Activated naive CD8-positive, alpha-beta T cell treated with anti-CD3 and anti-CD28 coated beads, Interleukin-2, amount 50 U/mL, for 24 hours (primary cell): ENCODE measurements around the gene ANK3.
A peak's percentile ranks its signal among the peaks of the same experiment; 100 is the strongest.

Experiments
- ATAC-seq: fragments of 150-1000 bp; cut with Tn5 transposase; one replicate; pipeline ENCODE4 v1.10.0; 2021
- DNase-seq: peaks from one replicate; pipeline ENCODE4 v3.0.0; 2021
- H3K27ac Mint-ChIP-seq: one replicate; pipeline ENCODE4 v1.8.0; 2021; ENCODE audit warnings: mild to moderate bottlenecking, mixed read lengths
- H3K27me3 Mint-ChIP-seq: one replicate; pipeline ENCODE4 v1.8.0; 2021; ENCODE audit warnings: mixed read lengths
- H3K36me3 Mint-ChIP-seq: one replicate; pipeline ENCODE4 v1.8.0; 2021; ENCODE audit warnings: low read depth, mixed read lengths
- H3K4me1 Mint-ChIP-seq: one replicate; pipeline ENCODE4 v1.8.0; 2021; ENCODE audit warnings: mixed read lengths
- H3K4me3 Mint-ChIP-seq: one replicate; pipeline ENCODE4 v1.8.0; 2021; ENCODE audit warnings: mild to moderate bottlenecking, moderate library complexity, mixed read lengths
- H3K9me3 Mint-ChIP-seq: one replicate; pipeline ENCODE4 v1.8.0; 2021; ENCODE audit warnings: mixed read lengths

ANK3 gene

DNA sequence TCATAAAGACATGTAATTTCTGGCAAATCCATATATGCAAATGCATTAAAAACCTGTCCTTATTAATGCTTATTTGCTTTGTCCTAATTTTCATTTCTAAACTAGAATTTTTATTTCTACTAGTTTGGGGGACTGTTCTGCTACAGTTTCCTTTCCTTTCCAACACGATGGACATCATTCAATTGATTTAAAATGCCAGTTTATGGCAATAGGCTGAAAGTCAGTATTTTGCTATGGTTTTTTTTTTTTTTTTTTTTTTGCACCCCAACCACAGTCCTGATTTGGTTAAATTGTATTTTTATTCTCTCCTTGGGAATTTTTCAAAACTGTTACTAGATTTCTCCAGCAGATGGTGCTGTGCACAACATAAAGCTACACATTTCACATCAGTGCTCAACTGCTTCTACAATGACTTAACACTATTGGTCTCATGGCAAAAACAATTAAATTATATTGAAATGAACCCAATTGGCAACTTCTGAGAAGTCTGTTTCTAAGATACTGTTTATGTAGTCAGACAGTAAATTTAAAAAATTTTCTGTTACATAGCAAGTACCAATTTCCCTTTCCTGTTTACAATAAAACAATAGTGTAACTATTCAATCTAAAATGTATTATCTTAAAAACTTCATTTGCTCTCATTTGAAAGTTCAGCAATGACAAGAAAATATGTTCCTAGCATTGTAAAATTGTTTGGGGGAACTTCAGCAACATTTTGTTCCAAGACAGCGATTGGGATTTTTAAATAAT, 289.5 kb downstream of the ANK3 start:
- H3K9me3 Mint-ChIP-seq = no peaks in the 10 kb centered on the region
- H3K36me3 Mint-ChIP-seq = no peaks in the 10 kb centered on the region
- H3K4me3 Mint-ChIP-seq = no peak overlapping the region
- ATAC-seq (no peak), DNase-seq (no peak)
- H3K27ac Mint-ChIP-seq = no peak overlapping the region
- H3K27me3 Mint-ChIP-seq = peaks cover 2% of the 10 kb centered on the region
- no peaks in the 10 kb centered on the region for H3K4me1 Mint-ChIP-seq

DNA sequence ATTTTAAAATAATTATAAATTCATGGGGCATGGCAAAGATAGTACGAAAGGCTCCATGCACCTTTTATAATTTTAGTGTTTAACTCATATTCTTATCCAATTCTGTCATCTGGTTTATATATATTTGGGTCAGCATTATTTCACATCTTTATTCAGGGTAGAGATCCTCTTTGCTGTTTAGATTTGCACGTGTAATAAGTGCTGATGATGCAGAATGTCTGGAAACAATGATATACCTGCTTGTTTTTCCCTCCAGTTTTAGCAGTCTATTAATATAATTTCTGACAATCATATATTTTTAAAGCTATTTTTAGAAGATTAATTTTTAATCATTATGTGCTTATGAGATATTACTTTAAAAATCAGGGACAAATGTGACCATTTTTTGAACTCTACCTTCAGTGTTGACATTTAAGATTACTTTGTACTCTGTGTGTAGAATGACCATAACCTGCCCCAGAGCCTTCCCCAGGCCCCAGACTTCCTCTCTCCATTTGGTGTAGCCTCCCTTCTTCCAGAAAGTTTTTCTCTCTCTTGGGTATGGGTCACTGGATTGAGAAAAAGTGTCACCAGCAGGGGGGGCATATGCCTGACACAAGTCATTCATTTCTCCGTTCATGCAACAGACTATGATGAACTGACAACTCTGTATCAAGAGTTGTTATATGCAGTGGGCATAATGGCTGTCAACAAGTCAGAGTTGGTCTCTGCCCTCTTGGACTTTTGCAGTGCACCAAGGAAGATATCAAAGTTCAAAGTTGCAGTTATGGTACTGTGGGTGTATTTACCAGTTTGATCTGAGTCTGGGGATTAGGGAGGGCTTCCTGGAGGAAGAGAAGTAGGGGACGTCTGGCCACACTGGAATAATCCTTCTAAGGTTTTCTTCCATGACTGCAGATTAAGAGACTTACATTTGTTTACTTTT, 290.7 kb downstream of the ANK3 start:
- H3K36me3 Mint-ChIP-seq = no peaks in the 10 kb centered on the region
- DNase-seq = no peak
- no peak overlapping the region for H3K4me3 Mint-ChIP-seq
- H3K27ac Mint-ChIP-seq = no peak overlapping the region
- no peaks in the 10 kb centered on the region for H3K4me1 Mint-ChIP-seq
- ATAC-seq = no peak
- H3K9me3 Mint-ChIP-seq = no peaks in the 10 kb centered on the region
- peaks cover 2% of the 10 kb centered on the region for H3K27me3 Mint-ChIP-seq

DNA sequence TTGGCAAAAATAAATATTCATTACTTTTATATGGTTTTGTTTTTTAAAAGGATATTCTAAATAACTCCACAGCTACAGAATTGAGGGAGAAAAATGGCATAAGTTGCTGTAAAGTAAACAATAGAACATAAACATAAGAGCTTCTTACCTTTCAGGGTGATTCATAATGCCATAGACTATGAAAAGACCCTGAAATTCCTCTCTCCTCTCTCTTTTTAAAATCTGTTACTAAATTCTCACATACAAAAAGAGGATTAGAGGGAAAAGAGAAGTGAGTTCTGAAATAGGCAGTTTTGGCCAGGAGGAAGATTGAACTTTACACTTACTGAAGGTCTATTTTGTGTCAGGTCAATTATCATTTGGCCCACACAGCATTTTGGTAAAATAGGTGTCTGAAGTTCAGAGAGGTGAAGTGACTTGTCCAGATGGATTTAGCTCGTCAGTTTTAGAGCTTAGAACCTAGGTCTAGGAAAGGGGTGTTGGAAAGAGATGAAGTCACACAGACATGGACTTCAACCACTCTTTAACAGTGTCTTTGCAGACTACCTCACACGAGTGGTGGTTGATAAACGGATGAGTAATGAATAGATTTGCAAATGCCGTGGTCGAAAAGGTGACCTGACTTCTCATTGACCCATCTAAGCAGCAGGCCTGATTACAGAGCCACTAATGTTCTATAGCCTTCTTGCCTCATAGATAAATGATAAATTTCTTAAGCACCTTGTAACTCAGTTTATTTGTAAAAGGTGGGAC, 292.7 kb downstream of the ANK3 start:
- Mint-ChIP-seq H3K27ac (no peak overlapping the region), H3K9me3 (no peaks in the 10 kb centered on the region)

DNA sequence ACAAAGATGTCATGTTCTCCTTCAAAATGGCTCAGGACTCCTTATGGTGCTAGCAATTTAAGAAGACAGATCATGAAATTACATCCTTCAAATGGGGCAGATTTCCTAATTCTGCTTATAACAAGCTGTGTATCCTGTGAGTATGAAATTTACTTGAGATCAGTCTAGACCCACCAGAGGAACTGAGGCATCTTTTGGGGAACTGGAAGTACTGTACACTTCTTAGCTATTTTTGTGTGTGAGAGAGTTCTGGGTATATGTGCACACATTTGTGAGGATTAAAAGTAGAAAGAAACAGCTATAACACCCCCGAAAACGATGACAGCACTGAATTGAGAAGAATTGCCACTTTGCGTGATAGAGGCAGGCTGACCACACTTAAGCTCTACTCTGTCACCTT, 296.4 kb downstream of the ANK3 start:
- ATAC-seq (peak; percentile 24), DNase-seq (no peak)
- Mint-ChIP-seq H3K4me3 (no peak overlapping the region), H3K36me3 (no peaks in the 10 kb centered on the region), H3K27me3 (no peaks in the 10 kb centered on the region), H3K4me1 (no peaks in the 10 kb centered on the region), H3K9me3 (no peaks in the 10 kb centered on the region), H3K27ac (no peak overlapping the region)

More for the DNA sequence above, 292.7 kb downstream of the ANK3 start:
- H3K27me3 Mint-ChIP-seq = peaks cover 2% of the 10 kb centered on the region
- H3K4me1 Mint-ChIP-seq = no peaks in the 10 kb centered on the region
- ATAC-seq = no peak
- no peaks in the 10 kb centered on the region for H3K36me3 Mint-ChIP-seq
- DNase-seq = no peak
- no peak overlapping the region for H3K4me3 Mint-ChIP-seq

DNA sequence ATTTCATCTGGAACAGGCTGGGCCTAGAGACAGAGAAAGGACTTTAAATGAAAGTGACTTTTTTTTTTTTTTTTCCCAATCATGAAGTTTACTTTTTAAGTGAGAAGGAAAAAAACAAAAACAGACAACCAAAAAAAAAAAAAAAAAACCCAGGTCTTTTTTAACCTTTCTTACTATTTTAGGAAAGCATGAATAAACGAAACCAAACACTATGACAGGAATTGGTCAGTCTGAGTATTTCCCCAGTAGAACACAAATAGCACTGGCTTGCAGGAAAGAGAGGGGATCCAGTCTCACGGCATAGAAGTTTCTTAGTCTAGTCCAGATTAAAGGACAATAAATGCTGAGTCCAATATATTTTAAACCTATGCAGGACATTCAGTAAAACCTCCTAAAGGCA, 302.8 kb downstream of the ANK3 start:
- no peak overlapping the region for H3K27ac Mint-ChIP-seq

DNA sequence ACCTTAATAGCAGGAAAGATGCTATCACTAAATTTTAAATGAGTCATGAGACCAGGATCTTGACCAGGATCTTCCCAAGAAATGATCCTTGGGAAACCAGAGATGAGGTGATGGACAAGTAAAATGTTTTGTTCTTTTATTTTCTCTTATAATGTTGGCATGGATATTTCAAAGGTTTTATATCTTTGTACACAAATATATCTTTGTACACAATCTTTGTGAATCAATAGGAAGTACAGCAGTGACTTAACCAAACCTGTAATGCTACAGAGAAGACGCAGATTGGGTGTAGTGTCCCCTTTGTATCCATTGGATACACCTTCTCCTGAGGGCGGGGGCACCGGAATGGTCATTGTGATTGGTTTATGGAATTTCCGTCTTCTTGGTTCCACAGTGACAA, 303.3 kb downstream of the ANK3 start:
- Mint-ChIP-seq H3K27ac (no peak overlapping the region), H3K27me3 (no peaks in the 10 kb centered on the region), H3K9me3 (no peaks in the 10 kb centered on the region), H3K4me1 (no peaks in the 10 kb centered on the region), H3K4me3 (no peak overlapping the region), H3K36me3 (no peaks in the 10 kb centered on the region)
- no peak for DNase-seq
- ATAC-seq = no peak

More for the DNA sequence above, 302.8 kb downstream of the ANK3 start:
- H3K4me1 Mint-ChIP-seq = no peaks in the 10 kb centered on the region
- no peaks in the 10 kb centered on the region for H3K27me3 Mint-ChIP-seq
- DNase-seq (no peak), ATAC-seq (no peak)
- H3K36me3 Mint-ChIP-seq = no peaks in the 10 kb centered on the region
- H3K9me3 Mint-ChIP-seq = no peaks in the 10 kb centered on the region
- no peak overlapping the region for H3K4me3 Mint-ChIP-seq

DNA sequence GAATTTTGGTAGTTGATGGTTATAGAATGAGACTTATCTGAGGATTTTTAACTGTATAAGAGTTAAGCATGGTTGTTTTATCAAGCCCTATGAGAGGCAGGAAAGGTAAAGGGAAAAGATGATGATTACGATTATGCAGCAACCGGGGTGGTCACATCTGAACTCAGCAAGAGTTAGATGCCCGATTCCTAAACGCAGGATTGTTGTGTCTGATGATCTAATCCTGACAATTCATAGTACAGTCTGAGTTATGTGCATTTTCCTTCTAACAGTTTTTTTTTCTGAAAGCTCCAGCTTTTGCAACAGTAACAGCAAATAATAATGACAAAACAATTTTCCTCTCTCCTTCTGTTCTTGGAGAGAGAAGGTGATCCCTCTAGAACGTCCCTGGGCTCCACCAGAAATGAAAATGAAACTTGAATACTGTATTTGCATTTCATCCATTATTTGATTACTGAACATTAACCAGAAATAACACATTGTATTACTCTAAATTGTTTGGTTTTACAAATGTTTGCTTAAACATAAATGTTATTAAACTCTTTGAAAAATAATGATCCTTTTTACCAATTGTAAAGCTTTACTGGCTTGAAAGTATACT, 306.8 kb downstream of the ANK3 start:
- Mint-ChIP-seq H3K4me3 (no peak overlapping the region), H3K4me1 (no peaks in the 10 kb centered on the region), H3K36me3 (no peaks in the 10 kb centered on the region), H3K9me3 (no peaks in the 10 kb centered on the region), H3K27me3 (no peaks in the 10 kb centered on the region), H3K27ac (no peak overlapping the region)
- ATAC-seq = no peak
- DNase-seq = no peak

DNA sequence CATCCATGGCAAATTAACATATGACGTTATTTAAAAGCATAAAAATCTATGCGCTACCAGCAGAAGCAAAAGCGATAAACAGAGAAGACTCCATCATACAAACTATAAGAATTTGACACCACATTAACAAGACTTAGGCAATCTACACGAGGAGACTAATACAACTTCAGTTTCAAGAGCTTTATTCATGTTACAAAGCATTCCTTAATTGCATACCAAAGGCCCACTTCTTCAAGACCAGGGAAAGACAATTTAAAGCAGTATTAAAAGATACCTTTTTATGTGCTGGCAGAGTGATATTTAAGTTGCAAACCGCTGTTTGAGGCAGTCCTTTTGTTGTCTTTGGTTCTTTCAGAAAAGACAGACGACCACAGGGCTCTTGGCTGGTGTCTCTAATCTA, 307.3 kb downstream of the ANK3 start:
- Mint-ChIP-seq H3K4me3 (no peak overlapping the region), H3K9me3 (no peaks in the 10 kb centered on the region), H3K36me3 (no peaks in the 10 kb centered on the region), H3K4me1 (no peaks in the 10 kb centered on the region), H3K27ac (no peak overlapping the region), H3K27me3 (no peaks in the 10 kb centered on the region)
- ATAC-seq = no peak
- no peak for DNase-seq

DNA sequence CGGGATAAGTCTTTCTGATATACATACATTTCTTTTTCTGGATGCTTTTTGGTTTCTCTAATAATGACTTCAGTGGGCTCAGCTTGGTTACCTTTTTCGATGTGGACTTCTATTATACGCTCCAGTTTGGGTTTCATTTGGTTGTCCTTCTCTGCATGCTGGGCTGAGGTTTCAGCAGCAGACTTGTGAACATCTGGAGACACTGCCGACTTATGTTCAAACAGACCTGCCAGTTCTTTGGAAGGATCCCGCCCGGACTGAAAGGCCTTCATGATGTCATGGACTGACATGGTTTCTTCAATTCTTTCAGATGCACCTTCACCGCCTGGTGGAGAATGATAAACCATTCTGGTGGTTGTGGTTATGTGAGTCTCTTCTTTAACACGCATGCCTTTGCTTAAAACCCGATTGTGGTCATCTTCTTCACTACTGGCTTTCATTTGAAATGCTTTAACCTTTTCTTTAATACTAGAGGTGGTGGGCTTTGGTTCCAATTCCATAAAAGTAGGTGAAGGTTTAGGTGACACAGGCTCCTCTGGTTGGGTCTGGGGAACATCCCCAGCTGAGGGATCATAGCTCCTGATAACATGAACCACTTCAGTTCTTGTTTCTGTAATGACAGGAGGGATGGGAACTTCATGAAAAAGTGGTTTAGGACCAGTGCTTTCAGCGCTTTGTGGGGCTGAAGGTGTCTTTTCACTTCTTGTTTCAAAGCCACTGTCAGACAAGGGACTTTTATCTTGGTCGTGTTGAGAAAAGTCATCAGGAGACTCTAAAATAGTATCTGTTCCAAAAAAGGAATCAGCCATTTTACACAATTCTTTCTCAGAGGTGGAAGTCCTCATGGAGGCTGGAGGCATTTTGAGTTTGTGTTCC, 315.7 kb downstream of the ANK3 start:
- Mint-ChIP-seq H3K9me3 (no peaks in the 10 kb centered on the region), H3K4me3 (no peak overlapping the region), H3K36me3 (no peaks in the 10 kb centered on the region), H3K27me3 (peaks cover 2% of the 10 kb centered on the region), H3K4me1 (no peaks in the 10 kb centered on the region), H3K27ac (no peak overlapping the region)
- peak; percentile 20 for ATAC-seq
- no peak for DNase-seq

DNA sequence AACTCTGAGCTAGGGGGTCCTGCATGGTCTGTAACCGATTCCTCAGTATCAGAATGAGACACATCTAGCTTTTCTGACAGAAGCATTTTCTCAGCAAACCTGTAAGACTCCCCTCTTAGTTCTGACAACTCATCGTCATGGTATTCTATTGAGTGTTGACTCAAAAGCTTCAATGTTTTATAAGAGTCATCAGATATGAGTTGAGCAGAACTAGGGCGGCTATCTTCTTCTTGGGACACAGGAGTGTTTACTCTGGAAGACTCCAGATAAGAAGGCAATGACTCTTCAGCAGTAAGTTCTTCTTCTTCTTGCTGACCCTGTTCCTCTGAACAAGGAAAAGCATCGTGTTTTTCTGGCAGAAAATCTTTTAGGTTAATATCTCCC, 316.3 kb downstream of the ANK3 start:
- peaks cover 2% of the 10 kb centered on the region for H3K27me3 Mint-ChIP-seq
- H3K4me3 Mint-ChIP-seq = no peak overlapping the region
- DNase-seq (no peak), ATAC-seq (no peak)
- no peak overlapping the region for H3K27ac Mint-ChIP-seq
- H3K4me1 Mint-ChIP-seq = no peaks in the 10 kb centered on the region
- no peaks in the 10 kb centered on the region for H3K36me3 Mint-ChIP-seq
- H3K9me3 Mint-ChIP-seq = no peaks in the 10 kb centered on the region

DNA sequence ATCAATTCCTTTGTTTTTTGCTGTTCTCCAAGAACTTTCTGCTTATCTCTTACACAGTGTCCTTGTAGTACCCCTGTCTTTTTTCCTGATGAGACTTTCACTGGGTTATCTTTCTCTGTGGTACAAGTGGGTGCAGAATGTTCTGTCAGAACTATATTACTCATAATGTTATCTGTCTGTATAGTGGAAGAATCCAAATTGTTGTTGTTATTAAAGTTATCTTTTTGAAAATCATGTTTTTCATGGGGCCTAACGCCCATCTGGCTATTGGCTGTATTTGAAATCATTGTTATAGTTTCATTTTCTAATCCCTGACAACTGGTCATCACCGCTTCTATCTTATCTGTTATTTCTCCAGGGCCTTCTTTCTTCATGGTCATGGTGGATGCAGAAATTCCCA, 320.4 kb downstream of the ANK3 start:
- no peak for ATAC-seq
- no peak overlapping the region for H3K27ac Mint-ChIP-seq
- H3K9me3 Mint-ChIP-seq = no peaks in the 10 kb centered on the region
- H3K36me3 Mint-ChIP-seq = no peaks in the 10 kb centered on the region
- H3K4me1 Mint-ChIP-seq = no peaks in the 10 kb centered on the region
- no peak overlapping the region for H3K4me3 Mint-ChIP-seq
- no peak for DNase-seq
- H3K27me3 Mint-ChIP-seq = peaks cover 2% of the 10 kb centered on the region

DNA sequence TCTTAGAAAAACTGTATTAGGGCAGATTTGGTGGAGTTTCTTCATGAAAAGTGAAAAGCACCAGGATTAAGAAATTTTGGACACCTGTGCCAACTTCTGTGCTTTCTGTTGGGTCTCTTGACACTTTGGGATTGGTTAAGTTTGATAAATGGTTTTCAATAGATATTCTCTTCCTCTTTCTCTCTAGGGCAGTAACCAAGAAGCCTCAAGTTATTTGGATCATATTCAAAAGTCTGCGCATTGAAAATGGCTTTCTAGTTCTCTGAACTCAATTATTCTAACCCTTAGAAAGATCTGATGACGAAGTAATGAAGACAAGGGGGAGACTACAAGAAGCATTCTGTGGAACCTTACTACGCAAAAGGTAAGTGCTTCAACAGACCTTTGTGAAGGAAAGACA, 339.3 kb downstream of the ANK3 start:
- Mint-ChIP-seq H3K27me3 (peaks cover 14% of the 10 kb centered on the region), H3K36me3 (no peaks in the 10 kb centered on the region), H3K4me1 (no peaks in the 10 kb centered on the region), H3K4me3 (no peak overlapping the region), H3K27ac (no peak overlapping the region), H3K9me3 (no peaks in the 10 kb centered on the region)
- no peak for DNase-seq
- no peak for ATAC-seq

DNA sequence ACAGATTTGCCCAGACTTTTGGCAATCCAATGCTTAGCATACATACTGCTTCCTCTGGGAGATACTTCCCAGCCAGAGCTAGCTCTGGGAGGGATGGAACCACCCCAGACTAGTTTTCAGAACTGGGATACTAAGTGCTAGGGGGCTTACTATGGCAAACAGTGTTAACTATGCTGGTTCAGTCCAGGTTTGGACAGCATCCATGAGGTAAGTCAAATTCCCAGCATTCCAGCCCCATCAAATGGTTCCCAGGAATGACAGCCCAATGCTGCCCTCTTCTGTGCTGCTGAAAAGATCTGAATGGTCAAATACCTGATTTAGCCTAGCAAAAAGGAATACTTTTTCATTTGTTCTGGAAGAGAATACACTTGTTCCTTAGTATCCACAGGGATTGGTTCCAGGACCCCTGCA, 341.6 kb downstream of the ANK3 start:
- no peak overlapping the region for H3K27ac Mint-ChIP-seq
- no peaks in the 10 kb centered on the region for H3K36me3 Mint-ChIP-seq
- peaks cover 16% of the 10 kb centered on the region for H3K27me3 Mint-ChIP-seq
- ATAC-seq = no peak
- H3K4me3 Mint-ChIP-seq = no peak overlapping the region
- H3K4me1 Mint-ChIP-seq = no peaks in the 10 kb centered on the region
- no peaks in the 10 kb centered on the region for H3K9me3 Mint-ChIP-seq
- no peak for DNase-seq

DNA sequence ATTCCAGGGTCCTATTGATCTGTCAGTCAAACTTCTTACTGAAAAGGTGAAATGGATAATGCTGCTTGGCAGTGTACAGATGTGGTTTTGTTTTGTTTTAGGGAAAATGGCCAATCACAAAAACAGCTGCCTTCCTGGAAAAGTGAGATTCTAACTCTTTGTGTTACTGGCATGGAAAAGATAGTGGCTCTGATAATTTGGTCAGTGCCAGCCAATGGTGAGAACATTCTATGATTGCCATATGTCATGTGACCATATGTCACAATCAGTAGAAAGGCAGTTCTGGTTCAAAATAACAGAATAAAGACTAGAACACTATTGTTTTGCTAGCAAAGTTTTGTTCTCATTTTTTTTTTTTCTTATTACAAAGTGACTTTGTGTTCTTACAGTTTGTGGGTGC, 344.1 kb downstream of the ANK3 start:
- DNase-seq (no peak), ATAC-seq (no peak)
- Mint-ChIP-seq H3K4me1 (no peaks in the 10 kb centered on the region), H3K36me3 (no peaks in the 10 kb centered on the region), H3K9me3 (no peaks in the 10 kb centered on the region), H3K27ac (no peak overlapping the region), H3K4me3 (no peak overlapping the region), H3K27me3 (peaks cover 12% of the 10 kb centered on the region)
